HFFc6 (cell line): ENCODE results near the gene STIM1. TPM values are rescaled to one million over a fixed set of nuclear protein-coding genes. Genes with fewer than 3 reads are reported as not detected.

Source experiments
- DNase-seq: peaks from one replicate; pipeline ENCODE4 v3.0.0-alpha.2; 2018
- H3K27ac Mint-ChIP-seq: 2 replicates; pipeline ENCODE4 v1.8.0; 2020; ENCODE audit warnings: mild to moderate bottlenecking, mixed read lengths
- H3K27me3 Mint-ChIP-seq: 2 replicates; pipeline ENCODE4 v1.8.0; 2021; ENCODE audit warnings: mild to moderate bottlenecking, moderate library complexity, mixed read lengths; ENCODE audit not compliant: insufficient read depth
- H3K36me3 Mint-ChIP-seq: 2 replicates; pipeline ENCODE4 v1.8.0; 2021; ENCODE audit warnings: low read depth, mixed read lengths
- H3K4me1 Mint-ChIP-seq: 2 replicates; pipeline ENCODE4 v1.8.0; 2020; ENCODE audit warnings: low read depth, mixed read lengths
- H3K4me3 Mint-ChIP-seq: 2 replicates; pipeline ENCODE4 v1.8.0; 2020; ENCODE audit warnings: mild to moderate bottlenecking, moderate library complexity, mixed read lengths
- H3K9me3 Mint-ChIP-seq: 2 replicates; pipeline ENCODE4 v1.8.0; 2020; ENCODE audit warnings: mild to moderate bottlenecking, mixed read lengths
- long read RNA-seq: library from polyadenylated mRNA; unstranded; transcript quantifications from one replicate; pipeline ENCODE4 v2.0.0, GENCODE V29; 2019
- total RNA-seq, 6 experiments: library from RNA; stranded (reverse); fragmentation: NEBNext Ultra II Directional; extraction: Animal tissue kit (Norgen Biotek cat#: 25700); gene quantifications; 2 replicates in 1 of 6; 3 replicates in 5 of 6; pipeline ENCODE4 v1.2.3, GENCODE V29; 2021
- TF ChIP-seq, protein P1 (sequence below): fragments of 200-600 bp; sonication (generic); IDR thresholded peaks from 2 replicates; pipeline ENCODE4 v1.5.0; 2021; ENCODE audit warnings: antibody characterized with exemption, mild to moderate bottlenecking

Gene STIM1
- total RNA-seq, result 10 to 100 TPM; 27.6 to 33.1 (median 30.7) TPM
- long read RNA-seq, full-length matches to known transcripts, result 8 of 14 reads
- long read RNA-seq, partial matches to known transcripts, result 4 of 14 reads
- long read RNA-seq, other reads (novel, unspliced or antisense), result 2 of 14 reads

DNA sequence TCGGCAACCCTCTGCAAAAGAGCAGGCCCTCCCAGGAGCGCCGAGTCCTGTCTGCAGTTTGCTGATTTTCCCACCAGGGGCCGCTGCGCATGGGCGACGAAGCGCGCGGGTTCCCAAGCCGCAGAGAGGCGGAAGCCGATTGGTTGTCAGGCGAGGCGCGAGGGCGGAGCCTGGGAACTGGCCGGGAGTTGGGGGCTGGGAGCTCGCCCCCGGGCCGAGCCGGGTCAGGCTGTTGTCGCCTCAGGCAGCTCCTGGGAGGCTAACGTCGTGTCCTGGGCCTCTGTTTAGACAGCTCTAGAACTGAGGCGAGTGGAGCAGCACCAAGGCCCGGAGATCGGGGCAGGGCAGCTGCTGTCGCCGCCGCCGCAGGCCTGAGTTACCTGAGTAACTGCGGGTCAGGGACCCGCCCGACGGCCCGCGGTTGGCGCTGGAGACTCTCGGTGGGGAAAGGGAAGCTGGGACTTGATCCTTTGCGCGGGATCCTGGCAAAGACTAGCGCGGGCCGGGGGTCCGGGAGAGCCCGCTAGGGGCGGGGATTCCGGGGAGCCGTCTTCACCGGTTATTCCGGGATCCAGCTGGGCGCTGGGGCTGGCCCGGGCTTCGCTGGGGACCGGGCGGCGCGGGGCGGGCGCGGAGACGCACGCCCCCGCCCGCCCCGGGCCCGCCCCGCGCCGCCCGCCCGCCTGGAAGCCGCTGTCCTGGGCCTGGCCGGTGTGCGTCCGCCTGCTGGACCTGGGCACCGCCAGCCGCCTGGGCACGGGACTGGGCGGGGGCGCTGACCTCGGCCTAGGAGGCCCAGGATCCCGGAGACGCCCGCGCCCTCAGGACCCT lies at the start of gene STIM1:
STIM1 (plus strand) TSS at position 688 of the 831 bp plus-strand sequence. CDS start 607 bp downstream, outside the sequence.
- H3K4me3 Mint-ChIP-seq, result peak within 1 kb of the TSS; percentile 96
- peak; percentile 90 for DNase-seq
- peaks cover 53% of the 10 kb centered on the region for H3K4me1 Mint-ChIP-seq
- TF ChIP-seq, protein P1, sequence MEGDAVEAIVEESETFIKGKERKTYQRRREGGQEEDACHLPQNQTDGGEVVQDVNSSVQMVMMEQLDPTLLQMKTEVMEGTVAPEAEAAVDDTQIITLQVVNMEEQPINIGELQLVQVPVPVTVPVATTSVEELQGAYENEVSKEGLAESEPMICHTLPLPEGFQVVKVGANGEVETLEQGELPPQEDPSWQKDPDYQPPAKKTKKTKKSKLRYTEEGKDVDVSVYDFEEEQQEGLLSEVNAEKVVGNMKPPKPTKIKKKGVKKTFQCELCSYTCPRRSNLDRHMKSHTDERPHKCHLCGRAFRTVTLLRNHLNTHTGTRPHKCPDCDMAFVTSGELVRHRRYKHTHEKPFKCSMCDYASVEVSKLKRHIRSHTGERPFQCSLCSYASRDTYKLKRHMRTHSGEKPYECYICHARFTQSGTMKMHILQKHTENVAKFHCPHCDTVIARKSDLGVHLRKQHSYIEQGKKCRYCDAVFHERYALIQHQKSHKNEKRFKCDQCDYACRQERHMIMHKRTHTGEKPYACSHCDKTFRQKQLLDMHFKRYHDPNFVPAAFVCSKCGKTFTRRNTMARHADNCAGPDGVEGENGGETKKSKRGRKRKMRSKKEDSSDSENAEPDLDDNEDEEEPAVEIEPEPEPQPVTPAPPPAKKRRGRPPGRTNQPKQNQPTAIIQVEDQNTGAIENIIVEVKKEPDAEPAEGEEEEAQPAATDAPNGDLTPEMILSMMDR, result peak; percentile 99
- peaks cover 6% of the 10 kb centered on the region for H3K27me3 Mint-ChIP-seq
- H3K36me3 Mint-ChIP-seq, result 0 out of 2 replicates have a peak, but pooled peaks cover 4% of the 10 kb centered on the region
- H3K9me3 Mint-ChIP-seq, result no peaks in the 10 kb centered on the region
- H3K27ac Mint-ChIP-seq, result peak within 1 kb of the TSS; percentile 84

DNA sequence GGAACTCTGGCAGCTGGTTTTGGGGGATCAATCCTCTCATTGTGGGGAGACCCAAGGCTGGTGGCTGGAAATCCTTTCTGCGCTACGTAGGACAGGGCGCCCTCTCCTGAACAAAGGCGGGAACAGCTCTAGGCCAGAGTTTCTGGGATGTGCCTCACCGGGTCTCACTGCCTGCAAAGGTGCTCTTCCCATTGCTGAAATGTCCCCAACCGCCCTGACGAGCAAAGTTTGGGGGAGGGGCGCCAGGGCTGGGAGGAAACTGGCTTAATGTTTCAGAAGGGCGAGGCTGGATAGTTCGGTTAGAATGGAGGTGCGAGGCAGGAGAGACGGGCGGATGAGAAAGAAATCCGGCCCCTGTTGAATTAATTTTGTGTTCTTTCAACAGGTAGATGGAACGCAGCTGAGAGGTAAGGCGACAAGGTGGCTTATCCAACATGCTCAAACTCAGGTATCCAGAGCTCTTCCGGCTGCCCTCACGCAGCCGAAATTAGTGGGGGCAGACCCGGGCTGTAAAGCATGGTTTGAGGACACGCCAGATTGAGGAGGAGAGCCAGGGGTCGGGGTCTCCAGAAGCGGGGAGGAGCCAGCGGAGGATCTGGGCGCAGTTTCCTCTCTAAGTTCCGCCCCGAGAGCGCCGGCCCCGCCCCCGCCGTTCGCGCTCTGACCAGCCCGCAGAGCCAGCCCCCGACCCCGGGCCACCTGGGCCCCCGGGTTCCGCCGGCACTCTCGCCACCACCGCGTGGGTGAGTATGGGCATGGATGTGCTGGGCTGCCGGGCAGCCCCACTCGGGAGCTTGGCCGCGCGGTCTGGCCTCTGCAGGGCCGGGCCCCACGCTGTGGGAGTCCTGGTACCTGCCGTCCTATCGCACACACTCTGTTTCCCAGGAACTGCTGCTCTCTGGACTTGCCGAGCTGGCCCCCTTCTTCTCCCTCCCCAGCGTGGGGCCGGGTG lies 47.3 kb upstream of the STIM1 start, which contains the start of gene PGAP2:
PGAP2 (plus strand) TSS at position 652 of the 952 bp plus-strand sequence. CDS start 2,700 bp downstream, outside the sequence.
- Mint-ChIP-seq H3K27me3 (no peaks in the 10 kb centered on the region; the same call in 1 of the 2 replicates), H3K36me3 (no peaks in the 10 kb centered on the region), H3K4me3 (peak within 1 kb of the TSS; percentile 97), H3K27ac (peak within 1 kb of the TSS; percentile 81), H3K9me3 (no peaks in the 10 kb centered on the region), H3K4me1 (peaks cover 52% of the 10 kb centered on the region)
- TF ChIP-seq, protein P1, result peak; percentile 80
- DNase-seq, result peak; percentile 43

GRCh38 chr11:3808861-3809623 lies 46.4 kb upstream of the STIM1 start:
- H3K36me3 Mint-ChIP-seq, result no peaks in the 10 kb centered on the region
- no peaks in the 10 kb centered on the region for H3K9me3 Mint-ChIP-seq
- no peaks in the 10 kb centered on the region; the same call in 1 of the 2 replicates for H3K27me3 Mint-ChIP-seq
- peaks cover 47% of the 10 kb centered on the region for H3K4me1 Mint-ChIP-seq
- H3K4me3 Mint-ChIP-seq, result peak overlapping the region; percentile 81
- TF ChIP-seq, protein P1, result peak; percentile 70
- peak; percentile 47 for DNase-seq
- H3K27ac Mint-ChIP-seq, result peak overlapping the region; percentile 1; the same call in 1 of the 2 replicates

DNA sequence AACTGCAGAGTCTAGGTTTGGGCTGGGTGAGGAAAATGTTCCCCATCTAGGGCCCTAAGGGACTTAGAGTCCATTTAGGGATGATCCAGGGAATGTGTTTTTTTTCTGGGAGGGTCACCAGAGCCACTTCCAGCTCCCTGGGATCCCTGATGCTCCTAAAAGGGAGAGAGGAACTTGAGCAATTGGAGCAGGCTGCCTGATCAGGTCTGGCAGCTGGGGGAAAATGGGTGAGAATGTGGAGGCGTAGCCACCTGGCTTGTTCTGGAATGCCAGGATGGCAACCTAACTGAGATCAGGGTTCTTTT lies 45.9 kb upstream of the STIM1 start:
- no peaks in the 10 kb centered on the region for H3K36me3 Mint-ChIP-seq
- DNase-seq, result no peak
- no peaks in the 10 kb centered on the region for H3K9me3 Mint-ChIP-seq
- TF ChIP-seq, protein P1, result no peak
- H3K27ac Mint-ChIP-seq, result no peak overlapping the region
- H3K4me3 Mint-ChIP-seq, result no peak overlapping the region
- H3K4me1 Mint-ChIP-seq, result peaks cover 42% of the 10 kb centered on the region
- H3K27me3 Mint-ChIP-seq, result no peaks in the 10 kb centered on the region; the same call in 1 of the 2 replicates
